ENCODE data around the gene ALDH1L2.

- TF ChIP-seq POLR2A (IDR thresholded peaks at IDR 0.05) (no peak), CTCF (IDR thresholded peaks at IDR 0.05 in 4 of 5, conservative IDR thresholded peaks at IDR 0.05 in 1 of 5) (no peak)
Observed at GRCh38 chr12:105106621-105107020, 22.4 kb upstream of the ALDH1L2 start.

Measured in gastrocnemius medialis (tissue), 4 donors.